ENCODE results near the gene OR8D2.

- no peak for TF ChIP-seq EZH2 (conservative IDR thresholded peaks at IDR 0.05; ENCODE audit: low read depth, low read length)
- TF ChIP-seq TSC22D2 (CRISPR knock-in tag; IDR thresholded peaks at IDR 0.05; ENCODE audit: borderline replicate concordance), result no peak
- TF ChIP-seq ZNF557 (CRISPR knock-in tag; IDR thresholded peaks at IDR 0.05), result no peak
- no peak for TF ChIP-seq HDAC2 (CRISPR knock-in tag; IDR thresholded peaks at IDR 0.05)
- no peak for TF ChIP-seq SMAD1 (CRISPR knock-in tag; IDR thresholded peaks at IDR 0.05; ENCODE audit: borderline replicate concordance, low read depth)
- no peak for TF ChIP-seq MLLT10 (CRISPR knock-in tag; IDR thresholded peaks at IDR 0.05)
- no peak for TF ChIP-seq ZNF280B (CRISPR knock-in tag; IDR thresholded peaks at IDR 0.05; ENCODE audit: borderline replicate concordance)
- no peak for TF ChIP-seq KAT2B (IDR thresholded peaks at IDR 0.05; ENCODE audit: borderline replicate concordance, low read depth, low read length)
Observed at GRCh38 chr11:124339396-124340141, 19.6 kb upstream of the OR8D2 start.
